IMR-90 (cell line): ENCODE measurements around the gene TRAF7. TPM values are rescaled to one million over a fixed set of nuclear protein-coding genes. Genes with fewer than 3 reads are reported as not detected.

ENCODE experiments used
- ATAC-seq: fragments of 200-7000 bp; cut with Tn5 transposase; 2 replicates; pipeline ENCODE4 v1.9.1; 2020; ENCODE audit warnings: low read depth, mild to moderate bottlenecking, moderate library complexity
- BruUV-seq: library from RNA; stranded (reverse); fragments of 400-500 nt; replicated peaks from 2 replicates; lab custom pipeline; 2021; lab: Mats Ljungman, UMichigan
- CTCF ChIA-PET: fragments of 300-600 bp; formaldehyde crosslinking; extraction: SDS; loops from one replicate; lab custom pipeline; 2021; ENCODE audit warnings: antibody characterized with exemption; lab: Yijun Ruan, JAX
- POLR2A ChIA-PET: fragments of 300-600 bp; sonication (Branson Sonifier 250); formaldehyde crosslinking; loops from one replicate; lab custom pipeline; 2022; ENCODE audit warnings: antibody characterized with exemption; ENCODE audit not compliant: unreplicated experiment; lab: Charles Lee
- DNase-seq: peaks from one replicate; pipeline ENCODE4 v3.0.0; 2013
- H2AFZ ChIP-seq: replicated peaks from 2 replicates; pipeline ENCODE3; 2013; ENCODE audit warnings: low read length, mild to moderate bottlenecking; ENCODE audit not compliant: poor library complexity
- H2AK5ac ChIP-seq: 2 replicates; pipeline ENCODE4 v1.6.1; 2013; ENCODE audit warnings: low read depth, low read length, inconsistent platforms
- H2AK9ac ChIP-seq: replicated peaks from 2 replicates; pipeline ENCODE3; 2013; ENCODE audit warnings: mild to moderate bottlenecking, low read depth, low read length, moderate library complexity; ENCODE audit not compliant: poor library complexity
- H2BK120ac ChIP-seq: 2 replicates; pipeline ENCODE4 v1.6.1; 2013; ENCODE audit warnings: low read depth, low read length, inconsistent platforms
- H2BK15ac ChIP-seq: 3 replicates; pipeline ENCODE4 v1.6.1; 2013; ENCODE audit warnings: low read depth, low read length, inconsistent platforms
- H2BK20ac ChIP-seq: 2 replicates; pipeline ENCODE4 v1.6.1; 2013; ENCODE audit warnings: low read depth, mild to moderate bottlenecking, inconsistent platforms, low read length, moderate library complexity
- H2BK5ac ChIP-seq: 2 replicates; pipeline ENCODE4 v1.6.1; 2013; ENCODE audit warnings: mild to moderate bottlenecking, low read depth, low read length, inconsistent platforms; ENCODE audit not compliant: poor library complexity, severe bottlenecking
- H3K14ac ChIP-seq: replicated peaks from 2 replicates; pipeline ENCODE4 v1.6.1; 2013; ENCODE audit warnings: low read depth, low read length, inconsistent platforms
- H3K18ac ChIP-seq: 2 replicates; pipeline ENCODE4 v1.6.1; 2013; ENCODE audit warnings: low read depth, low read length, control low read depth
- H3K23ac ChIP-seq: 2 replicates; pipeline ENCODE4 v1.6.1; 2013; ENCODE audit warnings: low read depth, low read length, inconsistent platforms
- H3K27ac ChIP-seq: 2 replicates; pipeline ENCODE4 v1.5.1; 2013; ENCODE audit warnings: mild to moderate bottlenecking, control low read depth, low read length; ENCODE audit not compliant: insufficient read depth
- H3K27me3 ChIP-seq: 2 replicates; pipeline ENCODE4 v1.6.1; 2013; ENCODE audit warnings: low read length; ENCODE audit not compliant: control insufficient read depth, insufficient read depth
- H3K36me3 ChIP-seq: 2 replicates; pipeline ENCODE4 v1.6.1; 2013; ENCODE audit warnings: low read length, mixed read lengths; ENCODE audit not compliant: control insufficient read depth, insufficient read depth
- H3K4ac ChIP-seq: 2 replicates; pipeline ENCODE4 v1.6.1; 2013; ENCODE audit warnings: low read depth, low read length, inconsistent platforms
- H3K4me1 ChIP-seq: 2 replicates; pipeline ENCODE4 v1.6.1; 2013; ENCODE audit warnings: low read length, mixed read lengths; ENCODE audit not compliant: control insufficient read depth, insufficient read depth
- H3K4me2 ChIP-seq: 2 replicates; pipeline ENCODE4 v1.6.1; 2013; ENCODE audit warnings: low read depth, mild to moderate bottlenecking, control low read depth, low read length, moderate library complexity
- H3K4me3 ChIP-seq: 2 replicates; pipeline ENCODE4 v1.5.1; 2013; ENCODE audit warnings: low read depth, mild to moderate bottlenecking, control low read depth, low read length, moderate library complexity; ENCODE audit not compliant: insufficient read depth
- H3K56ac ChIP-seq: 2 replicates; pipeline ENCODE4 v1.6.1; 2013; ENCODE audit warnings: low read length, inconsistent platforms; ENCODE audit not compliant: insufficient read depth; ENCODE audit errors: extremely low read depth
- H3K79me1 ChIP-seq, 2 experiments: 2 replicates each; pipeline ENCODE4 v1.6.1; 2013; ENCODE audit warnings: low read length in 2 of 2, inconsistent platforms in 1 of 2, low read depth in 1 of 2
- H3K9ac ChIP-seq: 2 replicates; pipeline ENCODE4 v1.6.1; 2013; ENCODE audit warnings: low read depth, low read length, control low read depth
- H3K9me1 ChIP-seq: 2 replicates; pipeline ENCODE4 v1.6.1; 2013; ENCODE audit warnings: low read length, inconsistent platforms; ENCODE audit not compliant: insufficient read depth
- H3K9me3 ChIP-seq: 2 replicates; pipeline ENCODE4 v1.6.1; 2013; ENCODE audit warnings: low read length; ENCODE audit not compliant: control insufficient read depth, insufficient read depth
- H4K20me1 ChIP-seq: 2 replicates; pipeline ENCODE4 v1.6.1; 2013; ENCODE audit warnings: low read length, inconsistent platforms; ENCODE audit not compliant: insufficient read depth
- H4K5ac ChIP-seq: 2 replicates; pipeline ENCODE4 v1.6.1; 2013; ENCODE audit warnings: mild to moderate bottlenecking, low read depth, low read length, control low read depth
- H4K8ac ChIP-seq, 2 experiments: 2 replicates each; pipeline ENCODE4 v1.6.1; 2013; ENCODE audit warnings: low read depth in 2 of 2, low read length in 2 of 2, control low read depth in 1 of 2, inconsistent platforms in 1 of 2
- H4K91ac ChIP-seq: 2 replicates; pipeline ENCODE4 v1.6.1; 2013; ENCODE audit warnings: low read depth, low read length, inconsistent platforms; ENCODE audit not compliant: insufficient read depth
- BHLHE40 ChIP-seq: fragments of 150-350 bp; IDR thresholded peaks from 2 replicates; pipeline ENCODE4 v1.6.1; 2016; ENCODE audit warnings: mild to moderate bottlenecking, low read depth, low read length
- CEBPB ChIP-seq: IDR thresholded peaks from 2 replicates; pipeline ENCODE4 v1.6.1; 2012; ENCODE audit warnings: low read depth, low read length, improper control_type of control experiment
- CHD1 ChIP-seq: IDR thresholded peaks from 2 replicates; pipeline ENCODE4 v1.6.1; 2012; ENCODE audit warnings: low read depth, low read length, improper control_type of control experiment
- ELK1 ChIP-seq: fragments of 150-350 bp; IDR thresholded peaks from 2 replicates; pipeline ENCODE4 v1.6.1; 2016; ENCODE audit warnings: low read depth, mild to moderate bottlenecking, low read length, moderate library complexity, borderline replicate concordance
- FOS ChIP-seq: fragments of 150-350 bp; IDR thresholded peaks from 2 replicates; pipeline ENCODE4 v1.6.1; 2016; ENCODE audit warnings: low read depth, low read length
- MAFK ChIP-seq: IDR thresholded peaks from 2 replicates; pipeline ENCODE4 v1.6.1; 2012; ENCODE audit warnings: low read depth, low read length, improper control_type of control experiment
- MAZ ChIP-seq: IDR thresholded peaks from 2 replicates; pipeline ENCODE4 v1.6.1; 2012; ENCODE audit warnings: low read depth, mild to moderate bottlenecking, low read length, improper control_type of control experiment, moderate library complexity, borderline replicate concordance
- MXI1 ChIP-seq: IDR thresholded peaks from 2 replicates; pipeline ENCODE4 v1.6.1; 2012; ENCODE audit warnings: low read depth, mild to moderate bottlenecking, low read length, moderate library complexity, borderline replicate concordance
- NFE2L2 ChIP-seq: fragments of 150-350 bp; IDR thresholded peaks from 2 replicates; pipeline ENCODE4 v1.6.1; 2016; ENCODE audit warnings: low read depth, mild to moderate bottlenecking, low read length
- POLR2A ChIP-seq: IDR thresholded peaks from 2 replicates; pipeline ENCODE4 v1.6.1; 2012; ENCODE audit warnings: mild to moderate bottlenecking, low read depth, low read length
- RAD21 ChIP-seq: IDR thresholded peaks from 2 replicates; pipeline ENCODE4 v1.6.1; 2012; ENCODE audit warnings: low read length, improper control_type of control experiment
- RCOR1 ChIP-seq: IDR thresholded peaks from 2 replicates; pipeline ENCODE4 v1.6.1; 2012; ENCODE audit warnings: mild to moderate bottlenecking, low read length, improper control_type of control experiment; ENCODE audit not compliant: insufficient replicate concordance
- RFX5 ChIP-seq: IDR thresholded peaks from 2 replicates; pipeline ENCODE4 v1.8.0; 2012; ENCODE audit warnings: low read depth, mild to moderate bottlenecking, low read length, moderate library complexity
- SMC3 ChIP-seq: fragments of 150-350 bp; IDR thresholded peaks from 2 replicates; pipeline ENCODE4 v1.6.1; 2016; ENCODE audit warnings: low read depth, mild to moderate bottlenecking, antibody characterized with exemption, low read length, moderate library complexity
- USF2 ChIP-seq: fragments of 150-350 bp; IDR thresholded peaks from 2 replicates; pipeline ENCODE4 v1.6.1; 2017; ENCODE audit warnings: mild to moderate bottlenecking, antibody characterized with exemption, low read length, low read depth
- WGBS, 2 experiments: methylation state at CpG; one replicate each; pipeline versions ENCODE4 v1.1.5 to v1.1.7; 2013; ENCODE audit warnings: missing lambda C conversion rate in 2 of 2; ENCODE audit not compliant: insufficient read length in 1 of 2; ENCODE audit errors: extremely low coverage in 2 of 2; 5-methylcytosine and 5-hydroxymethylcytosine counted together
- dilution Hi-C: fragments of 300-500 bp; cut with HindIII; formaldehyde crosslinking; loops from one replicate; pipeline ENCODE4 v1.14.3; 2018; ENCODE audit warnings: low sequenced_read_pairs; ENCODE audit not compliant: unreplicated experiment
- in situ Hi-C: fragments of 300-500 bp; cut with MboI; formaldehyde crosslinking; loops from 3 replicates; pipeline ENCODE4 v1.14.3; 2019; ENCODE audit warnings: low sequenced_read_pairs, inconsistent platforms, mixed read lengths
- intact Hi-C: fragments of 100-400 bp; cut with micrococcal nuclease; formaldehyde crosslinking; loops from 2 replicates; pipeline ENCODE4 v1.10.0; 2022
- polyA plus RNA-seq, 3 experiments: library from polyadenylated mRNA; depleted of rRNA; stranded (reverse); fragments of >200 nt; gene quantifications; 2 replicates each; pipeline ENCODE4 v1.2.3, GENCODE V29; 2012; ENCODE audit warnings: low replicate concordance in 1 of 3
- total RNA-seq: library from RNA; depleted of rRNA; stranded (reverse); fragments of >200 nt; gene quantifications from 2 replicates; pipeline ENCODE4 v1.2.3, GENCODE V29; 2012
- TF ChIP-seq, protein P1 (sequence below): conservative IDR thresholded peaks from 2 replicates; pipeline ENCODE4 v1.5.1; 2012; ENCODE audit warnings: mild to moderate bottlenecking, low read depth, low read length, improper control_type of control experiment

TRAF7 gene
- total and polyA plus RNA-seq, 2 of the 4 experiments (the other 2 are of a cell fraction): 29.6 to 52.6 TPM

- CTCF ChIA-PET: interaction anchor here (0.6 kb wide), 1 partner anchor 238 kb away, joined by 3 read pairs; no protein-coding TSS in a partner anchor
- Histone ChIP-seq H4K91ac (no peak overlapping the region), H4K20me1 (no peaks in the 10 kb centered on the region; the same call in 1 of the 2 replicates), H2BK20ac (no peak overlapping the region), H2AFZ (peak overlapping the region; percentile 56), H4K8ac (no peak overlapping the region), H3K4me3 (no peak overlapping the region), H3K36me3 (no peaks in the 10 kb centered on the region), H3K79me1 (no peaks in the 10 kb centered on the region), H3K18ac (no peak overlapping the region), H3K27ac (no peak overlapping the region), H3K9ac (no peak overlapping the region), H3K4me2 (no peak overlapping the region), H3K4ac (no peak overlapping the region), H2AK5ac (no peak overlapping the region), H2BK5ac (no peak overlapping the region), H2AK9ac (no peak overlapping the region), H3K56ac (no peak overlapping the region), H3K9me1 (no peaks in the 10 kb centered on the region), H3K27me3 (peaks cover 53% of the 10 kb centered on the region), H4K5ac (no peak overlapping the region), H2BK120ac (no peak overlapping the region), H2BK15ac (no peak overlapping the region), H3K14ac (no peak overlapping the region), H3K4me1 (no peaks in the 10 kb centered on the region), H3K23ac (no peak overlapping the region), H3K9me3 (no peaks in the 10 kb centered on the region)
- 50% methylated on average over 2 of the region's 16 CpGs; no CpG with 5 or more reads in 1 of the 2 experiments for WGBS, 2 experiments
- DNase-seq: peak; percentile 27
- dilution Hi-C loops (no loop called here), intact Hi-C loops (no loop called here), in situ Hi-C loops (no loop called here)
- POLR2A ChIA-PET: no interaction called here
- no peak for ATAC-seq
- no peak for TF ChIP-seq POLR2A
- TF ChIP-seq MAZ: no peak
- TF ChIP-seq NFE2L2: no peak
- TF ChIP-seq CEBPB: no peak
- TF ChIP-seq FOS: no peak
- no peak for TF ChIP-seq SMC3
- TF ChIP-seq CHD1: no peak
- no peak for TF ChIP-seq BHLHE40
- TF ChIP-seq USF2: no peak
- TF ChIP-seq MXI1: no peak
- no peak for TF ChIP-seq MAFK
- TF ChIP-seq RFX5: no peak
- no peak for TF ChIP-seq ELK1
- TF ChIP-seq, protein P1, sequence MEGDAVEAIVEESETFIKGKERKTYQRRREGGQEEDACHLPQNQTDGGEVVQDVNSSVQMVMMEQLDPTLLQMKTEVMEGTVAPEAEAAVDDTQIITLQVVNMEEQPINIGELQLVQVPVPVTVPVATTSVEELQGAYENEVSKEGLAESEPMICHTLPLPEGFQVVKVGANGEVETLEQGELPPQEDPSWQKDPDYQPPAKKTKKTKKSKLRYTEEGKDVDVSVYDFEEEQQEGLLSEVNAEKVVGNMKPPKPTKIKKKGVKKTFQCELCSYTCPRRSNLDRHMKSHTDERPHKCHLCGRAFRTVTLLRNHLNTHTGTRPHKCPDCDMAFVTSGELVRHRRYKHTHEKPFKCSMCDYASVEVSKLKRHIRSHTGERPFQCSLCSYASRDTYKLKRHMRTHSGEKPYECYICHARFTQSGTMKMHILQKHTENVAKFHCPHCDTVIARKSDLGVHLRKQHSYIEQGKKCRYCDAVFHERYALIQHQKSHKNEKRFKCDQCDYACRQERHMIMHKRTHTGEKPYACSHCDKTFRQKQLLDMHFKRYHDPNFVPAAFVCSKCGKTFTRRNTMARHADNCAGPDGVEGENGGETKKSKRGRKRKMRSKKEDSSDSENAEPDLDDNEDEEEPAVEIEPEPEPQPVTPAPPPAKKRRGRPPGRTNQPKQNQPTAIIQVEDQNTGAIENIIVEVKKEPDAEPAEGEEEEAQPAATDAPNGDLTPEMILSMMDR: no peak
- no peak for TF ChIP-seq RAD21
- TF ChIP-seq RCOR1: no peak
- BruUV-seq: no TSS peak
Measured at GRCh38 chr16:2194166-2194834, 38.7 kb downstream of the TRAF7 start.
